ENCODE results near the gene PSG4.
"Not testable (repeated sequence)": the region's sequence is repeated elsewhere in the genome, so short reads cannot be mapped to it uniquely, and the experiment has no call there.

PSG4 gene

DNA sequence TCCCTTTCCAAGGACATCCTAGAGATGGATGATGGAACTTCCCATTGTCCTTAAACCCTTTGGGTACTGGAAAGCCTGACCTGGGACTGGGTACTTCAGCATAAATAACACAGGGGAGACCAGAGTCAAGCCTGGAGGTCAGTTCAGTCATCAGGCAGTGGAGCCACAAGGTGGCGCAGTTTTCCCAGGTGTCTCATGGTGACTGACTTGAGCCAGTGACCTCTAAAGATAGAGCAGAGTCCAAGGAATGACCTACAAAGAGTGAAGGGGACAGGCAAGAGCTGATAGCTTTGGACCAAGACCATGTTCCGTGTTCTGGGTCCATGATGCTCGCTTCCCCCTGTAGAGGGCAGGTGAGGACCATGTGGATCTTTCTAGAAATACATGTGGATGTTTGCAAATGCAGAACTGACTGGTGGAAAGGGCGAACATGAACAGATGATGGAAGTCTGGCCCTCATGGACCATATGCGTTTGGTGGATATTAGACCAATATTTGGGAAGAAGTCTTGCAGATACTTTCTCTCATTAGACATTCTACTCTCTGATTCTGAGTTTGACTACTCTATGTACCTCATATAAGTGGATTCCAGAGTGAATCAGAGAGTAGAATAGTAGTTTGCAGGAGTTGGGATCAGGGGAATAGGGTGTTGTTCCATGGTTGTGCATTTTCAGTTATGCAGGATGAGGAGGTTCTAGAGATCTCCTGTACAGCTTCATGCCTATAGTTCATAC is 6.6 kb downstream of the PSG4 start:
- DNase-seq, result not testable (repeated sequence)

DNA sequence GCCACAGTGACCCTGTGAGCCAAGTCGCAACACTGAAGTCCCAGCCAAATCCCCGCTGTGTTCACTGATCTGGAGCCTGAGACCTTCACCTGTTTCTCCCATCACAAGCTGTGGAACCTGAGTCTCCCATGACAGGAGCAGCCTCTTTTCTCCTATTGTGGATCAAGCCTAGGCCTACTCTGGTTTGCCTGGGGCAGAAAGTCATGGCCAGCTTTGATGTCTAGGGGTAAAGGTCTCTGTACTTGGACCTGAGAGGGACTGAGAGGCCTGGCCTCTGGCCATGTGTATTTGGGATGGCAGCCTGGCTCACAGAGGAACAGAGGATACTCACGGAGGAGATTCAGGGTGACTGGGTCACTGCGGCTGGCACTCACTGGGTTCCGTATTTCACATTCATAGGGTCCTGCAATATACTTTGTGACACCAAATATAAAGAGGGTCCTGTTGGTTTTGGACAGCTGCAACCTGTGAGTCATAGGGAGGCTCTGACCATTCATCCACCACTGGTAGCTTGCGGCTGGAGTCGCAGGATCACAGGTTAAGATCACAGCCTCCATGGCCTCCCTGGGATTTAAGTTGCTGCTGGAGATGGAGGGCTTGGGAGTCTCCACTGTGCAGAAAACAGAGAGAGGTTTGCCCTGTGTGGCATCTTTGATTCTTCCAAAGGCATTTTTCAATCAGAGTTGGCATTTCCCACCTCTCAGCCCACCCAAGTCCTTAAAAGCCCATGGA is 7.6 kb downstream of the PSG4 start:
- not testable (repeated sequence) for DNase-seq

- not testable (repeated sequence) for DNase-seq
These were observed 11.0 kb downstream of the PSG4 start for GRCh38 chr19:43194397-43194796.

DNA sequence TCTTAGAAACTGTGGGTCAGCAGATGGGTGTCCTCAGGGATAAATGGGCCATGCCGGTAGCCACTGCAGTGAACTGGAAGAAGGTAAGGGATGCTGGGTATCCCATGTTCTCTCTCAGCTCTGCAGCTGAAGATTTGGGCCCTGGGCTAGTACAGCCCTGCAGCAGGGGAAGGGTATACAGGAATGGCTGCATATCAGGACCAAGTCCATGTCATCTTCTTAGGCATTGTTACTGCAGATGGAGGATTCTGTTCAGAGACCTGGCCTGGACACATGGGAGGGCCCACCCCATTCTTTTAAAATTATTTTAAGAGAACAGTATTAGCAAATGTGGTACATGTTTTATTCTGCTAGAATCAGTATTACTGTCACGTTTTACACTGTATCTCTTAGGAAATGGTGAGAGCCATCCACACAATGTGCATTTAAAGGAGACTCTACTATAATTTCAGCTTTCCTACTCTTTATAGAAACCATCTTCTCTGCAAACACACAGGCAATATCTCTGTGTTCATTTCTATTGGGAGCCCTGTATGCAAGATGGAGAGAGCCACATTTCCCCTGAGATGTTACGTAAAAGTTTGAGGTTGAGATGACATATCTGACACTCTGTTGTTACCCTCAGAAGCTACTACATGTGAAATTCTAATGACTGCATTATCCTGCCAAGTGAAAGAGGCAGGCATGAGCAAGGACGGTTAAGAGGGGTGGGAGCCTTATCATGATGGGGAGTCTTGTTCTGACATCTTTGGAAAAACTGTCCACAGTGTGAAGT is 12.9 kb downstream of the PSG4 start:
- not testable (repeated sequence) for DNase-seq

GRCh38 chr19:43188092-43188491 is 17.3 kb downstream of the PSG4 start:
- DNase-seq, result not testable (repeated sequence)

- DNase-seq, result not testable (repeated sequence)
These were observed 19.0 kb downstream of the PSG4 start, which contains the start of gene PSG5 for GRCh38 chr19:43186311-43186935. PSG5 (minus strand) TSS chr19:43186536; CDS start chr19:43186405, 131 bp downstream.

- DNase-seq, result not testable (repeated sequence)
These were observed 23.3 kb downstream of the PSG4 start for GRCh38 chr19:43181869-43182771.

- not testable (repeated sequence) for DNase-seq
These were observed 25.8 kb downstream of the PSG4 start for GRCh38 chr19:43179569-43180147.

GRCh38 chr19:43178577-43178976 is 26.9 kb downstream of the PSG4 start:
- not testable (repeated sequence) for DNase-seq

DNA sequence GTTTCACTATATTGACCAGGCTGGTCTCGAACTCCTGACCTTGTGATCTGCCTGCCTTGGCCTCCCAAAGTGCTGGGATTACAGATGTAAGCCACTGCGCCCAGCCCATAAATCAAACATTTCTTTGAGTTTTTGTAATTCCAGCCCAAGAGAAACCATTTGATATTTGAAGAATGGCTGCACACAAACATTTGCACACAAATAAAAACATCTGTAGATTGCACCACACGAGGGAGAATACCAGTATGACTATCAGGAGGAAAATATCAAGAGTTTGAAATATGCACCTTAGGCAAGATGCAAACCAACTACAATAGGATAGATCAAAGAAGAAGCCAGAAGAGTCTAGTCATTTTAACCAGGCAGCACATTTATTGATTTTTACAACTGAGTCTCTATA is 39.5 kb downstream of the PSG4 start:
- not testable (repeated sequence) for DNase-seq

GRCh38 chr19:43163135-43163534 is 42.3 kb downstream of the PSG4 start:
- DNase-seq, result not testable (repeated sequence)

DNA sequence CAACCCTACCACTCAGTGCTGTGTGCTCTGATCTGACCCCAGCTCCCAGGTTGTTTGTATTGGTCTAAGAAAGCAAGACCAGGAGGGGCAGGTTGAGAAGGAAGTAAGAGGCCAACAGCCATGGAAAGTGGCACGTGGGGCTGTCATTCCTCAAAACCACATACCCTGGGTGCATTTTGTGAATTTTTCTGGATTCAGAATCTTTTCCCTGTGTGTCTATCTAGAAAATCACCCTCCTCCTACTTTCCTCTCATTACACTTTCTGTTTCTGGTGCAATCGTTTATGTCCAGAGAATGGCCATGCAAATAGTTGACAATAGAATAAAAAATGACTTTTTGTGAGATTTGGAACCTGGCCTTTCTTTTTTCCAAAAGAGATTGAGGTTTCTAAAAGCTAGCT is 43.2 kb downstream of the PSG4 start:
- not testable (repeated sequence) for DNase-seq

GRCh38 chr19:43152214-43152613 is 53.2 kb downstream of the PSG4 start:
- DNase-seq, result no peak

DNA sequence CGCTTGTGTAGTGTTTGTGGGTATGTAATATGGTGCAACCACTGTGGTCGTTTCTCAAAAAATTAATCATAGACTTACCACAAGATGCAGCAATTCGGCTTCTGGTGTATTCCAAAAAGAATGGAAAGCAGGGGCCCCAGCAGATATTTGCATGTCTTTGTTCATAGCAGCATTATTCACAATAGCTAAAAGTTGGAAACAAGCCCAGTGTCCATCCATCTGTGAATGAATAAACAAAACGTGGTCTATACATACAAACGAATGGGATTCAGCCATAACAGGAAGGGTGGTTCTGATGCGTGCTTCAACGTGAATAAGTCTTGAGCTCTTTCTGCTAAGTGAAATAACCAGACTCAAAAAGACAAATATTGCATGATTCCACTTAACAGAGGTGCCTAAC is 55.6 kb downstream of the PSG4 start:
- DNase-seq, result not testable (repeated sequence)

- no peak for DNase-seq
These were observed 57.2 kb downstream of the PSG4 start for GRCh38 chr19:43148233-43148632.

Data from anterior cingulate cortex (tissue), 58 donors.